ENCODE data around the gene COA3. TPM values are rescaled to one million over a fixed set of nuclear protein-coding genes. Genes with fewer than 3 reads are reported as not detected.
A peak's percentile ranks its signal among the peaks of the same experiment; 100 is the strongest.

The COA3 gene
- total RNA-seq, 1 donor from 2014 or later = 95.0 TPM

GRCh38 chr17:42844271-42844670 lies 45.8 kb upstream of the COA3 start, which contains the start of gene AOC2:
TSS of gene AOC2 (plus strand) at chr17:42844580. CDS start at chr17:42844627, 47 bp downstream.
- no peak for DNase-seq (ENCODE audit: low read depth)
- no peak within 1 kb of the TSS for H3K4me3 ChIP-seq (ENCODE audit: low read depth, low read length)
- TF ChIP-seq CTCF (conservative IDR thresholded peaks at IDR 0.05; ENCODE audit: low read depth, low read length) = no peak

- no peak for DNase-seq (ENCODE audit: low read depth)
- no peak overlapping the region for H3K4me3 ChIP-seq (ENCODE audit: low read depth, low read length)
Measured at GRCh38 chr17:42843358-42843934, 44.9 kb upstream of the COA3 start.

GRCh38 chr17:42841975-42842685 lies 43.6 kb upstream of the COA3 start:
- no peak overlapping the region for H3K4me3 ChIP-seq (ENCODE audit: low read depth, low read length)
- TF ChIP-seq CTCF (conservative IDR thresholded peaks at IDR 0.05; ENCODE audit: low read depth, low read length) = no peak
- no peak for DNase-seq (ENCODE audit: low read depth)

More at GRCh38 chr17:42843358-42843934, 44.9 kb upstream of the COA3 start:
- peak; percentile 100 for TF ChIP-seq CTCF (conservative IDR thresholded peaks at IDR 0.05; ENCODE audit: low read depth, low read length)

- no peak for DNase-seq (ENCODE audit: low read depth)
- no peak for TF ChIP-seq CTCF (conservative IDR thresholded peaks at IDR 0.05; ENCODE audit: low read depth, low read length)
- H3K4me3 ChIP-seq (ENCODE audit: low read depth, low read length) = no peak overlapping the region
Measured at GRCh38 chr17:42835732-42836131, 37.2 kb upstream of the COA3 start.

- no peak for DNase-seq (ENCODE audit: low read depth)
- peak overlapping the region; percentile 94 for H3K4me3 ChIP-seq (ENCODE audit: low read depth, low read length)
- TF ChIP-seq CTCF (conservative IDR thresholded peaks at IDR 0.05; ENCODE audit: low read depth, low read length) = no peak
Measured at GRCh38 chr17:42833767-42834422, 35.4 kb upstream of the COA3 start.

- TF ChIP-seq CTCF (conservative IDR thresholded peaks at IDR 0.05; ENCODE audit: low read depth, low read length) = peak; percentile 13
- H3K4me3 ChIP-seq (ENCODE audit: low read depth, low read length) = peak within 1 kb of the TSS; percentile 94
- DNase-seq (ENCODE audit: low read depth) = no peak
Measured at GRCh38 chr17:42832934-42833766, 34.6 kb upstream of the COA3 start, which contains the start of gene PSME3. TSS of gene PSME3 (plus strand) at chr17:42833397. CDS start at chr17:42833632, 235 bp downstream.

Data from epithelial cell of proximal tubule (primary cell).